Measurements from ENCODE around the gene LIN7A. TPM values are rescaled to one million over a fixed set of nuclear protein-coding genes. Genes with fewer than 3 reads are reported as not detected.

LIN7A gene
- total and polyA plus RNA-seq, 2 of the 4 experiments (the other 2 are of a cell fraction): 10.8 to 24.7 TPM

- ChIA-PET CTCF (no interaction called here), POLR2A (ENCODE audit: unreplicated experiment) (no interaction called here)
- H3K9ac ChIP-seq (ENCODE audit: low read depth, low read length): no peak overlapping the region
- no peak overlapping the region for H3K56ac ChIP-seq (ENCODE audit: extremely low read depth, insufficient read depth, low read length)
- dilution Hi-C loops (cut with HindIII; ENCODE audit: low sequenced_read_pairs, unreplicated experiment) (no loop called here), intact Hi-C loops (cut with micrococcal nuclease) (loop anchor here (10.0 kb wide), 2 partner anchors 488 to 1212 kb away; no protein-coding TSS in a partner anchor), in situ Hi-C loops (cut with MboI; ENCODE audit: low sequenced_read_pairs) (loop anchor here (10.0 to 25.0 kb wide), 2 partner anchors 352 to 555 kb away; no protein-coding TSS in a partner anchor)
- H2AK9ac ChIP-seq (replicated peaks; ENCODE audit: low read depth, low read length, poor library complexity): no peak overlapping the region
- no peaks in the 10 kb centered on the region for H3K9me3 ChIP-seq (ENCODE audit: control insufficient read depth, insufficient read depth, low read length)
- ATAC-seq (ENCODE audit: low read depth) (no peak), DNase-seq (no peak)
- H2AK5ac ChIP-seq (ENCODE audit: low read depth, low read length): no peak overlapping the region
- H4K20me1 ChIP-seq (ENCODE audit: insufficient read depth, low read length): no peaks in the 10 kb centered on the region
- no peak overlapping the region for H2BK20ac ChIP-seq (ENCODE audit: low read depth, low read length)
- no peak overlapping the region for H2BK5ac ChIP-seq (ENCODE audit: low read depth, low read length, poor library complexity, severe bottlenecking)
- H3K18ac ChIP-seq (ENCODE audit: low read depth, low read length): no peak overlapping the region
- no peak overlapping the region for H3K4me3 ChIP-seq (ENCODE audit: insufficient read depth, low read depth, low read length)
- peaks cover 2% of the 10 kb centered on the region; the same call in 1 of the 2 replicates for H3K4me1 ChIP-seq (ENCODE audit: control insufficient read depth, insufficient read depth, low read length)
- no peak overlapping the region for H2AFZ ChIP-seq (replicated peaks; ENCODE audit: low read length, poor library complexity)
- H3K27me3 ChIP-seq (ENCODE audit: control insufficient read depth, insufficient read depth, low read length): no peaks in the 10 kb centered on the region
- no peak overlapping the region for H2BK15ac ChIP-seq (ENCODE audit: low read depth, low read length)
- H3K23ac ChIP-seq (ENCODE audit: low read depth, low read length): no peak overlapping the region
- H4K8ac ChIP-seq (ENCODE audit: low read depth in 2 of 2, low read length in 2 of 2): no peak overlapping the region
- H3K14ac ChIP-seq (replicated peaks; ENCODE audit: low read depth, low read length): no peak overlapping the region
- no peak overlapping the region for H2BK120ac ChIP-seq (ENCODE audit: low read depth, low read length)
- H3K79me1 ChIP-seq (ENCODE audit: low read depth in 1 of 2, low read length in 2 of 2): no peaks in the 10 kb centered on the region
- no peak overlapping the region for H3K4me2 ChIP-seq (ENCODE audit: low read depth, low read length)
- TF ChIP-seq RFX5 (IDR thresholded peaks at IDR 0.05; ENCODE audit: low read depth, low read length) (no peak), USF2 (IDR thresholded peaks at IDR 0.05; ENCODE audit: low read depth, low read length) (no peak), CHD1 (IDR thresholded peaks at IDR 0.05; ENCODE audit: low read depth, low read length) (no peak), MXI1 (IDR thresholded peaks at IDR 0.05; ENCODE audit: borderline replicate concordance, low read depth, low read length) (no peak), FOS (IDR thresholded peaks at IDR 0.05; ENCODE audit: low read depth, low read length) (no peak), BHLHE40 (IDR thresholded peaks at IDR 0.05; ENCODE audit: low read depth, low read length) (no peak), NFE2L2 (IDR thresholded peaks at IDR 0.05; ENCODE audit: low read depth, low read length) (no peak), ELK1 (IDR thresholded peaks at IDR 0.05; ENCODE audit: borderline replicate concordance, low read depth, low read length) (no peak), CEBPB (IDR thresholded peaks at IDR 0.05; ENCODE audit: low read depth, low read length) (no peak), CTCF (conservative IDR thresholded peaks at IDR 0.05; ENCODE audit: low read depth, low read length) (no peak), MAZ (IDR thresholded peaks at IDR 0.05; ENCODE audit: borderline replicate concordance, low read depth, low read length) (no peak), RCOR1 (IDR thresholded peaks at IDR 0.05; ENCODE audit: insufficient replicate concordance, low read length) (no peak), POLR2A (IDR thresholded peaks at IDR 0.05; ENCODE audit: low read depth, low read length) (no peak), MAFK (IDR thresholded peaks at IDR 0.05; ENCODE audit: low read depth, low read length) (no peak)
- BruUV-seq (replicated peaks): no TSS peak
- no peak overlapping the region for H3K27ac ChIP-seq (ENCODE audit: insufficient read depth, low read length)
- H3K9me1 ChIP-seq (ENCODE audit: insufficient read depth, low read length): no peaks in the 10 kb centered on the region
- no peak overlapping the region for H4K91ac ChIP-seq (ENCODE audit: insufficient read depth, low read depth, low read length)
- WGBS, 2 experiments (ENCODE audit: extremely low coverage in 2 of 2, insufficient read length in 1 of 2): no CpG with 5 or more reads among the region's 2 CpGs
- H3K4ac ChIP-seq (ENCODE audit: low read depth, low read length): no peak overlapping the region
- no peaks in the 10 kb centered on the region for H3K36me3 ChIP-seq (ENCODE audit: control insufficient read depth, insufficient read depth, low read length)
- no peak overlapping the region for H4K5ac ChIP-seq (ENCODE audit: low read depth, low read length)
Measured at GRCh38 chr12:80766897-80767296, 170.8 kb downstream of the LIN7A start.

Data from IMR-90 (cell line).